T1000 (cell line): Measurements from ENCODE around the gene RAB21.

Source experiments
- DNase-seq: peaks from one replicate; lab custom pipeline; 2025; ENCODE audit warnings: mixed read lengths; lab: John Stamatoyannopoulos, UW

Gene RAB21

GRCh38 chr12:71754461-71755145, at the start of gene RAB21:
TSS of gene RAB21 (plus strand) at chr12:71754863. CDS start at chr12:71755130, 267 bp downstream.
- peak; percentile 94 for DNase-seq

GRCh38 chr12:71704920-71705319, 49.7 kb upstream of the RAB21 start:
- no peak for DNase-seq

GRCh38 chr12:71708658-71709057, 46.0 kb upstream of the RAB21 start:
- no peak for DNase-seq

- DNase-seq, result peak; percentile 49
Observed at GRCh38 chr12:71710276-71711125, 44.2 kb upstream of the RAB21 start.

GRCh38 chr12:71718611-71719010, 36.1 kb upstream of the RAB21 start:
- DNase-seq, result no peak

- no peak for DNase-seq
Observed at GRCh38 chr12:71719647-71720370, 34.9 kb upstream of the RAB21 start.

- no peak for DNase-seq
Observed at GRCh38 chr12:71721783-71722505, 32.7 kb upstream of the RAB21 start.

GRCh38 chr12:71725011-71725410, 29.7 kb upstream of the RAB21 start:
- no peak for DNase-seq

- no peak for DNase-seq
Observed at GRCh38 chr12:71726548-71726947, 28.1 kb upstream of the RAB21 start.

- no peak for DNase-seq
Observed at GRCh38 chr12:71727958-71728357, 26.7 kb upstream of the RAB21 start.

- peak; percentile 24 for DNase-seq
Observed at GRCh38 chr12:71730936-71731335, 23.7 kb upstream of the RAB21 start.

GRCh38 chr12:71731439-71732356, 23.0 kb upstream of the RAB21 start:
- DNase-seq, result no peak

- no peak for DNase-seq
Observed at GRCh38 chr12:71732357-71732712, 22.3 kb upstream of the RAB21 start.

GRCh38 chr12:71737197-71737596, 17.5 kb upstream of the RAB21 start:
- no peak for DNase-seq

- no peak for DNase-seq
Observed at GRCh38 chr12:71742998-71743397, 11.7 kb upstream of the RAB21 start.

- DNase-seq, result no peak
Observed at GRCh38 chr12:71744522-71745300, 10.0 kb upstream of the RAB21 start.

- DNase-seq, result no peak
Observed at GRCh38 chr12:71746974-71747611, 7.6 kb upstream of the RAB21 start.

- no peak for DNase-seq
Observed at GRCh38 chr12:71748081-71748850, 6.4 kb upstream of the RAB21 start.

- DNase-seq, result no peak
Observed at GRCh38 chr12:71749666-71750065, 5.0 kb upstream of the RAB21 start.
